HG03442 (cell line): Measurements from ENCODE around the gene CRAT.

Source experiments
- ATAC-seq: cut with Tn5 transposase; IDR thresholded peaks from one replicate; pipeline ENCODE4 v1.9.1; 2021; ENCODE audit warnings: mild to moderate bottlenecking, moderate library complexity; ENCODE audit not compliant: unreplicated experiment

Gene CRAT

GRCh38 chr9:129093602-129094386 is 16.8 kb downstream of the CRAT start:
- ATAC-seq: no peak

DNA sequence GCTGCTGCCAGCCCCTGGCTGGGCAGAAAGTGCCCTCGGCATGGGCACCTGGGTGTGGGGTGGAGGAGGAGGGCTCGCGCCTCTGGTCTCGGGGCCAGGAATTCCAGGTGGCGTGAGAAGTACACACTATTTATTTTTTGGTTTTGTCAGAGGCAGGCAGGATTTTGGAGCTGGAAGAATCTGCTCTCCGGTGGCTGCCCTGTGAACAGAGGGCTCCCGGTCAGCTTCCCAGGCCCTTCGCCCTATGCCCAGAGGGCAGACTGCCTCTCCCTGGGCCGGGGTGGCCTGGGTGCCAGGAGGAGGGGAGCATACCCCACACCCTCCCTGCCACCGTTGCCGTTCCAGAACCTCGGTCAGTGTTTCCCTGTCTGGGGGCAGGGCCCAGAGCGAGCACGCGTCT is 21.3 kb downstream of the CRAT start:
- ATAC-seq: no peak

DNA sequence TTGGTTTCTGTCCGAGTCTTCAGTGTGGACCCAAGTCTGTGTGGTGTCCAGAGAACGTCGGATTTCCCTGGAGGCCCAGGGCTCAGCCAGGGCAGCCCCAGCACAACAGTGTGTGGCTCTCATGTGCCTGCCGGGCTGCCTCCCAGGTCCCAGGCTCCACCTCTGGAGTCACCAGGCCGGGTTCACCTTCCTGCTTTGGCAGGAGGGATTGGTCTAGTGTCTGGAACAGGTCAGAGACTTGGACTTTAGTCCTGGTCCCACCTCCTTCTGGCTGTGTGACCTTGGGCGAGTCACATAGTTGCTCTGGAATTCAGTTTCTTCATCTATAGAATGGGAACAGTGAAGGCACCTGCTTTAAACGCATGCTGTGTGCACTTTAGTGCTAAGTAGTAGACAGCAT is 26.5 kb downstream of the CRAT start:
- ATAC-seq: no peak

DNA sequence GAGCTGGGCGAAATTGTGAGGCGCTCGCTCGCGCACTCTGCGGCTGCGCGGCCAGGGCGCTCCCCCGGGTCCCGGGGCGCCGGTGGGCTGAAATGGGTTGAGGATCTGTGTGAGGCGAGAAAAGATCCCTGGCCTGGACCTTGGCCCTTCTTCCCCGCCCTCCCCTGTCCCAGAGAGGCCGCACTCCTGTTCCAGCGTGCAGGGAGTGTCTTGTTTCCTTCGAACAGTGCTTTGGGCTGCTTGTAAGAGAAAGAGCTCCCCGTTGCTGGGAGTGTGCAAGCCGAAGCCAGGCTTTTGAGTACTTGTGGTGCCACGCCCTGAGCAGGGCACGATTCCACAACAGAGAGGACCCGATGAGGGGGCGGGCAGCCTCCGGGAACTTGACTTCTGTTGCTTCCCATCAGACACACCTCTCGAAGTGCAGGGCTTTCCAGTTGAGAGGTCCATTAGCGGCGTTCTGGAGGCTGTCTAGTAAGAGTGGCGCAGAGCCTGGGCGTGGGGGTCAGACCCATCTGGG is 29.1 kb downstream of the CRAT start:
- ATAC-seq: no peak

GRCh38 chr9:129080601-129081387 is 29.8 kb downstream of the CRAT start, which contains the start of gene DOLPP1:
Gene DOLPP1, plus strand, starts transcription at chr9:129081111. Its CDS starts 21 bp downstream, at chr9:129081132.
- ATAC-seq: peak; percentile 91

- ATAC-seq: no peak
Measured at GRCh38 chr9:129080298-129080600, 30.3 kb downstream of the CRAT start.

- ATAC-seq: no peak
Measured at GRCh38 chr9:129079829-129080228, 30.8 kb downstream of the CRAT start.

GRCh38 chr9:129078691-129079503 is 31.7 kb downstream of the CRAT start:
- no peak for ATAC-seq

GRCh38 chr9:129077236-129077635 is 33.4 kb downstream of the CRAT start:
- ATAC-seq: no peak

GRCh38 chr9:129076640-129077037 is 34.0 kb downstream of the CRAT start:
- ATAC-seq: no peak

DNA sequence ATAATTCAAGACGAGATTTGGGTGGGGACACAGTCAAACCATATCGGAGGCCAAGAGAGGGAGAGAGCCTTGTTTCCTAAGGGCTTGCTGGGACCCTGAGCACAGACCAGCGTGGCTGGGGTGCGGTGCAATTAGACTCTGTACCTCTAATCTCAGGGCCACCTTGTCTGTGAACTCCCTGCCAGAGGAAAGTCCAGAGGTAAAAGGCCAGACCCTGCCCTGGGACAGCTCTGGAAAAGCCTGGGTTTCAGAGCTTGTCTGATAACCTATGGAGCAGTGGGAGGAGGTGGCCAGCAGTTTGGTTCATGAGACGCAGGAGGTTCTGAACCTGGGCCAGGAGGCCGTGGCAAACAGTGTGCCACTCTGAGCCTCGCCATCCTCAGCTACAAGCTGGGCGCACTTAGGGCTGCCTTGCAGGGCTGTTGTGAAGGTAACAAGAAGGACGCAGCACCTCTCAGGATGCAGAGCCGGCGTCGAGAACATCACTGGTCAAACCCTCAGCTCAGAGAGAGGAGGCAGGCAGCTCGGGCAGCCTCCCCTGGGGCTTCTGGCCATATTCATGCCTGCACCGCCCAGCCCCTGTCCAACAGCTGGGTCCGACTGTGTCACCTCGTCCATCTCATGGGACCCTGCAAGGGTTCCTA is 34.5 kb downstream of the CRAT start:
- no peak for ATAC-seq

DNA sequence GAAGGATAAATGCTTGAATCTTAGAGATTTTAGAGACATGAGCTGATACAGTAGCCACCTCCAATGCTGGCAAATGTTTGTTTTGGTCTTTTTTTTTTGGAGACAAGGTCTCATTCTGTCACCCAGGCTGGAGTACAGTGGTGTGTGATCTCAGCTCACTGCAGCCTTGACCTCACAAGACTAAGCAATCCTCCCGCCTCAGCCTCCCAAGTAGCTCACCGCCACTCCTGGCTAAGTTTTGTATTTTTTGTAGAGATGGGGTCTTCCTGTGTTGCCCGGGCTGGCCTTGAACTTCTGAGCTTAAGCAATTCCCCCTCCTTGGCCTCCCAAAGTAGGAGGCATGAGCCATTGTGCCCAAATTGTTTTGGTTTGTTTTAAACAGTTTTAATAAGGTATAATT is 36.5 kb downstream of the CRAT start:
- ATAC-seq: no peak

DNA sequence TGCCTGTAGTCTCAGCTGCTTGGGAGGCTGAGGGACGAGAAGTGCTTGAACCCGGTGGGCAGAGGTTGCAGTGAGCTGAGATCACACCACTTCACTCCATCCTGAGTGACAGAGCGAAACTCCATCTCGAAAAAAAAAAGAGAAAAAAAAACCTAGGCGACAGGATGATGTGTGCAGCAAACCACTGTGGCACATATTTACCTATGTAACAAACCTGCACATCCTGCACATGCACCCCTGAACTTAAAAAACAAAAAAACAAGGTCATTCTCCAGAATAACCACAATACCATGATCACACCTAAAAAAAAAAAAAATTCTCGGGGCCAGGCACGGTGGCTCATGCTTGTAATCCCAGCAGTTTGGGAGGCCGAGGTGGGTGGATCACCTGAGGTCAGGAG is 37.2 kb downstream of the CRAT start:
- no peak for ATAC-seq

DNA sequence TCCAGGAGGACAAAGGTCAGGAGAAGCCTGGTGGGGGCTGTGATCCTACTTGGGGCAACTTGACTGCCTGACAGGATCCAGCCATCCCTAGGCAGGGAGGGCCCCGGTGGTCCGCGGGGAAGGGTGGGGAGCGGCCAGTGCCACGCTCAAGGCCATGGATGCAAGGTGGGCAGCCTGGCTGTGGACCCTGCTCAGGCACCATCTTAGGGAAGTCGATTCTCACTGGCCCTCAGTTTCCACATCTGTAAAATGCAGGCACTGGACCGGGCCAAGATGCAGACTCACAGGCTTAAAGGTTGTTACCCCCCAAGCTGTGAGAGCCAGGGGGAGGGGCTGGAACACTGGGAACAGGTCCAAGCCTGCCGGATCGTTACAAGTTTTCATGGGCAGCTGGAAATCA is 38.4 kb downstream of the CRAT start:
- ATAC-seq: no peak

- no peak for ATAC-seq
Measured at GRCh38 chr9:129071526-129072126, 39.0 kb downstream of the CRAT start.

GRCh38 chr9:129070696-129071525 is 39.7 kb downstream of the CRAT start:
- ATAC-seq: no peak

DNA sequence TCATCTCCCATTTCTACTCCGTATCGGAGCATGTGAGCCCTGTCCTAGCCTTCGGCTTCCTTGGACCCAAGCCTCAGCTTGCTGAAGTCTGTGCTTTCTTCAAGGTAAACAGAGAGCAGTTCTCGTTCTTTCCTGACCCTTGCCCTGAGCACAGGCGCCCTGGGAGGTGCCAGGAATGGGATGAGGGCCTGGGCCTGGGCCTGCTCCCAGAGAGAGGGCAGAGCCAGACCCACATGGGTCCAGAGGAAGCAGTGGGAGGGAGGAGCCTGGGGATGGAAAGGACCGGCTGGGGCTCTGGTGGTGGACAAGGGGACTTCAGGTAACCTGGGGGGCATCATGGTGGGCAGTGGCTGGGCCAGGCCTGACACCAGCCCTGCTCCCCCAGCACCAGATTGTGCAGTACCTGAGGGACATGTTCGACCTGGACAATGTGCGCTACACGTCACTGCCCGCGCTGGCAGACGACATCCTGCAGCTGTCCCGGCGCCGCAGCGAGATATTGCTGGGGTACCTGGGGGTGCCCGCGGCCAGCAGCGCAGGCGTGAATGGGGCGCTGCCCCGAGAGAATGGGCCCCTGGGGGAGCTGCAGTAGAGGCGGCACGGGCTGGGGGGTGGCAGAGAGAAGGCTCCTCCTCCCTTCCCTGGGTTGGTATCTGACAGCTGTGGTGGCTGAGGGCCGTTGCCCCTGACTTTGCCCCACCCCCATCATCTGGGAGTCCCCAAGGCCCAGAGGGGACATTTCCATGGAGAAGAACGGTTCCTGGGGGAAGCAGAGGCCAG is 40.5 kb downstream of the CRAT start:
- ATAC-seq: no peak

- no peak for ATAC-seq
Measured at GRCh38 chr9:129068990-129069861, 41.4 kb downstream of the CRAT start.
